22Rv1 (cell line): ENCODE results near the gene PLEKHJ1.

Experiments used
- ZFX ChIP-seq: fragments of 450-650 bp; IDR thresholded peaks from 2 replicates; pipeline ENCODE4 v1.6.1; 2017; ENCODE audit warnings: antibody characterized with exemption, borderline replicate concordance
- TF ChIP-seq, protein P1 (sequence below): fragments of 450-650 bp; IDR thresholded peaks from 2 replicates; pipeline ENCODE4 v1.5.1; 2017; ENCODE audit warnings: mild to moderate bottlenecking

GRCh38 chr19:2246801-2247361 lies 10.8 kb upstream of the PLEKHJ1 start:
- TF ChIP-seq, protein P1, sequence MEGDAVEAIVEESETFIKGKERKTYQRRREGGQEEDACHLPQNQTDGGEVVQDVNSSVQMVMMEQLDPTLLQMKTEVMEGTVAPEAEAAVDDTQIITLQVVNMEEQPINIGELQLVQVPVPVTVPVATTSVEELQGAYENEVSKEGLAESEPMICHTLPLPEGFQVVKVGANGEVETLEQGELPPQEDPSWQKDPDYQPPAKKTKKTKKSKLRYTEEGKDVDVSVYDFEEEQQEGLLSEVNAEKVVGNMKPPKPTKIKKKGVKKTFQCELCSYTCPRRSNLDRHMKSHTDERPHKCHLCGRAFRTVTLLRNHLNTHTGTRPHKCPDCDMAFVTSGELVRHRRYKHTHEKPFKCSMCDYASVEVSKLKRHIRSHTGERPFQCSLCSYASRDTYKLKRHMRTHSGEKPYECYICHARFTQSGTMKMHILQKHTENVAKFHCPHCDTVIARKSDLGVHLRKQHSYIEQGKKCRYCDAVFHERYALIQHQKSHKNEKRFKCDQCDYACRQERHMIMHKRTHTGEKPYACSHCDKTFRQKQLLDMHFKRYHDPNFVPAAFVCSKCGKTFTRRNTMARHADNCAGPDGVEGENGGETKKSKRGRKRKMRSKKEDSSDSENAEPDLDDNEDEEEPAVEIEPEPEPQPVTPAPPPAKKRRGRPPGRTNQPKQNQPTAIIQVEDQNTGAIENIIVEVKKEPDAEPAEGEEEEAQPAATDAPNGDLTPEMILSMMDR, result no peak
- no peak for TF ChIP-seq ZFX
